Endodermal cell (in vitro differentiated cells): Measurements from ENCODE around the gene CCDC195. TPM values are rescaled to one million over a fixed set of nuclear protein-coding genes. Genes with fewer than 3 reads are reported as not detected.

Source experiments
- DNase-seq: peaks from one replicate; pipeline ENCODE4 v3.0.0-alpha.2; 2017
- H3K27ac ChIP-seq: 2 replicates; pipeline ENCODE4 v1.5.1; 2013; ENCODE audit warnings: mild to moderate bottlenecking, low read depth, low read length, moderate library complexity
- H3K27me3 ChIP-seq: 2 replicates; pipeline ENCODE4 v1.6.1; 2013; ENCODE audit warnings: mild to moderate bottlenecking, low read length, moderate library complexity; ENCODE audit not compliant: insufficient read depth, control insufficient read depth, poor library complexity, severe bottlenecking
- H3K36me3 ChIP-seq: 2 replicates; pipeline ENCODE4 v1.7.0; 2013; ENCODE audit warnings: mild to moderate bottlenecking, low read length, moderate library complexity; ENCODE audit not compliant: control insufficient read depth, insufficient read depth
- H3K4me1 ChIP-seq: one replicate; pipeline ENCODE4 v1.7.0; 2013; ENCODE audit warnings: low read length; ENCODE audit not compliant: control insufficient read depth, insufficient read depth
- H3K4me3 ChIP-seq: 2 replicates; pipeline ENCODE4 v1.5.1; 2013; ENCODE audit warnings: mild to moderate bottlenecking, low read length, moderate library complexity
- H3K9ac ChIP-seq: 2 replicates; pipeline ENCODE4 v1.6.1; 2013; ENCODE audit warnings: mild to moderate bottlenecking, low read length, moderate library complexity; ENCODE audit not compliant: poor library complexity, severe bottlenecking; ENCODE audit errors: extremely low read depth
- H3K9me3 ChIP-seq: 2 replicates; pipeline ENCODE4 v1.6.1; 2013; ENCODE audit warnings: mild to moderate bottlenecking, low read length, moderate library complexity; ENCODE audit not compliant: control insufficient read depth
- H3K27ac Mint-ChIP-seq: 2 replicates; pipeline ENCODE4 v1.8.0; 2020; ENCODE audit warnings: mixed read lengths
- H3K27me3 Mint-ChIP-seq: 2 replicates; pipeline ENCODE4 v1.8.0; 2021; ENCODE audit warnings: mild to moderate bottlenecking, mixed read lengths; ENCODE audit not compliant: insufficient read depth
- H3K36me3 Mint-ChIP-seq: 2 replicates; pipeline ENCODE4 v1.8.0; 2020; ENCODE audit warnings: low read depth, mixed read lengths
- H3K4me1 Mint-ChIP-seq: 2 replicates; pipeline ENCODE4 v1.8.0; 2020; ENCODE audit warnings: mixed read lengths
- H3K4me3 Mint-ChIP-seq: 2 replicates; pipeline ENCODE4 v1.8.0; 2020; ENCODE audit warnings: mild to moderate bottlenecking, moderate library complexity, mixed read lengths
- H3K9me3 Mint-ChIP-seq: 2 replicates; pipeline ENCODE4 v1.8.0; 2020; ENCODE audit warnings: mild to moderate bottlenecking, mixed read lengths
- WGBS, 2 experiments: methylation state at CpG; one replicate each; pipeline versions ENCODE4 v1.1.5 to v1.1.7; 2013; ENCODE audit warnings: missing lambda C conversion rate in 2 of 2, mixed read lengths in 1 of 2; ENCODE audit not compliant: insufficient coverage in 1 of 2, insufficient read length in 1 of 2; 5-methylcytosine and 5-hydroxymethylcytosine counted together
- total RNA-seq, 2 donors: library from RNA; stranded (reverse); fragmentation: NEBNext Ultra II Directional in 1 of 2; extraction: Animal tissue kit (Norgen Biotek cat#: 25700) in 1 of 2; gene quantifications; 2 replicates in 1 of 2; 3 replicates in 1 of 2; pipeline ENCODE4 v1.2.1, GENCODE V29; 2021
- TF ChIP-seq, protein P1 (sequence below): fragments of 200-600 bp; sonication (generic); conservative IDR thresholded peaks from 2 replicates; pipeline ENCODE4 v1.5.0; 2021; ENCODE audit warnings: antibody characterized with exemption, mild to moderate bottlenecking

Gene CCDC195
- total RNA-seq, 2 donors from 2014 or later: not detected

- Histone ChIP-seq H3K27ac (no peak overlapping the region), H3K9me3 (no peaks in the 10 kb centered on the region), H3K9ac (no peak overlapping the region), H3K4me3 (no peak overlapping the region), H3K27me3 (no peaks in the 10 kb centered on the region), H3K4me1 (no peaks in the 10 kb centered on the region), H3K36me3 (no peaks in the 10 kb centered on the region)
- H3K27me3 Mint-ChIP-seq: no peaks in the 10 kb centered on the region
- H3K4me1 Mint-ChIP-seq: no peaks in the 10 kb centered on the region
- TF ChIP-seq, protein P1, sequence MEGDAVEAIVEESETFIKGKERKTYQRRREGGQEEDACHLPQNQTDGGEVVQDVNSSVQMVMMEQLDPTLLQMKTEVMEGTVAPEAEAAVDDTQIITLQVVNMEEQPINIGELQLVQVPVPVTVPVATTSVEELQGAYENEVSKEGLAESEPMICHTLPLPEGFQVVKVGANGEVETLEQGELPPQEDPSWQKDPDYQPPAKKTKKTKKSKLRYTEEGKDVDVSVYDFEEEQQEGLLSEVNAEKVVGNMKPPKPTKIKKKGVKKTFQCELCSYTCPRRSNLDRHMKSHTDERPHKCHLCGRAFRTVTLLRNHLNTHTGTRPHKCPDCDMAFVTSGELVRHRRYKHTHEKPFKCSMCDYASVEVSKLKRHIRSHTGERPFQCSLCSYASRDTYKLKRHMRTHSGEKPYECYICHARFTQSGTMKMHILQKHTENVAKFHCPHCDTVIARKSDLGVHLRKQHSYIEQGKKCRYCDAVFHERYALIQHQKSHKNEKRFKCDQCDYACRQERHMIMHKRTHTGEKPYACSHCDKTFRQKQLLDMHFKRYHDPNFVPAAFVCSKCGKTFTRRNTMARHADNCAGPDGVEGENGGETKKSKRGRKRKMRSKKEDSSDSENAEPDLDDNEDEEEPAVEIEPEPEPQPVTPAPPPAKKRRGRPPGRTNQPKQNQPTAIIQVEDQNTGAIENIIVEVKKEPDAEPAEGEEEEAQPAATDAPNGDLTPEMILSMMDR: no peak
- H3K27ac Mint-ChIP-seq: no peak overlapping the region
- WGBS, 2 experiments: 78 to 89% methylated on average over 1 to 2 of the region's 2 CpGs
- no peak overlapping the region for H3K4me3 Mint-ChIP-seq
- DNase-seq: no peak
- no peaks in the 10 kb centered on the region for H3K9me3 Mint-ChIP-seq
- H3K36me3 Mint-ChIP-seq: no peaks in the 10 kb centered on the region
Observed at GRCh38 chr2:224690868-224691267, 25.3 kb downstream of the CCDC195 start.

DNA sequence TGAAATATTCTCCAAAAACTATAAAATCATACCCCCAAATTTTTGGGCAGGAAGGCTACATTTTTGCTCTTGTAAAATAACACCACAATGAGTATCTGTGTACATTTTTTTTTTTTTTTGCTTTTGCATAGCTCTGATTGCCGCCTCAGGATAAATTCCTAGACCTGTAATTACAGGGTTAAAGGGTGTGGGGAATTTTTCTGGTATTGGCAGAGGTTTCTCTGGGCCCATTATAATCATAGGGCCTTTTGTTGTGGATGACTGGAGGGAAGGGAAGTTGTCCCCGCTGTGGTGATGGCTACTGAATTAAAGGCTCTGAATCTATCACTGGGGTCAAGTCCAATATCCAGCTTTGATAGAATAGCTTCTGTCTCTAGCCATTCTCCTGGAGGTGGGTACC, 26.6 kb downstream of the CCDC195 start:
- H3K4me1 Mint-ChIP-seq: no peaks in the 10 kb centered on the region
- Histone ChIP-seq H3K9ac (no peak overlapping the region), H3K27me3 (no peaks in the 10 kb centered on the region), H3K27ac (no peak overlapping the region), H3K4me1 (no peaks in the 10 kb centered on the region), H3K9me3 (no peaks in the 10 kb centered on the region), H3K4me3 (no peak overlapping the region), H3K36me3 (no peaks in the 10 kb centered on the region)
- H3K9me3 Mint-ChIP-seq: no peaks in the 10 kb centered on the region
- H3K36me3 Mint-ChIP-seq: no peaks in the 10 kb centered on the region
- 79% methylated on average over 2 of the region's 2 CpGs; no CpG with 5 or more reads in 1 of the 2 experiments for WGBS, 2 experiments
- H3K27ac Mint-ChIP-seq: no peak overlapping the region
- TF ChIP-seq, protein P1: no peak
- no peaks in the 10 kb centered on the region for H3K27me3 Mint-ChIP-seq
- no peak for DNase-seq
- H3K4me3 Mint-ChIP-seq: no peak overlapping the region

DNA sequence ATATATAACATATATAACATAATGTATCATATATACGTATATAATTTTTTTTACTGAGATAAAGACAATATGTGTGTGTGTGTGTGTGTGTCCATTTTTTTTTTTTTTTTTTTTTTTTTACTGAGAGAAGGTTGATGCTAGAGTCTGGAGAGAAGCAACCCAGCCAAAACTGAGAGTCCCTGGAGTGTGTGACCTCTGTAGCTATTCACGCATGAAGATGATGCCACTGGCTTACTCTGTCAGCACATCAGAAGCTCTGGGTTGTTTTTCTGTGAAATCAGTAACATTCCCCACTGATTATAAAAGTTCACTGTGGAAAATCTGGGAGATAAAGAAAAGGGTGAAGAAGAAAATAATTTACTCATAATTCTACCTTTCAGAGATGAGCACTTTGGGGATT, 27.2 kb downstream of the CCDC195 start:
- Histone ChIP-seq H3K4me1 (no peaks in the 10 kb centered on the region), H3K27ac (no peak overlapping the region), H3K4me3 (no peak overlapping the region), H3K27me3 (no peaks in the 10 kb centered on the region), H3K36me3 (no peaks in the 10 kb centered on the region), H3K9me3 (no peaks in the 10 kb centered on the region), H3K9ac (no peak overlapping the region)
- DNase-seq: no peak
- Mint-ChIP-seq H3K36me3 (no peaks in the 10 kb centered on the region), H3K4me1 (no peaks in the 10 kb centered on the region), H3K4me3 (no peak overlapping the region), H3K27ac (no peak overlapping the region), H3K27me3 (no peaks in the 10 kb centered on the region), H3K9me3 (no peaks in the 10 kb centered on the region)
- 97 to 100% methylated on average over 1 of the region's 2 CpGs for WGBS, 2 experiments
- TF ChIP-seq, protein P1: no peak
